ENCODE results near the gene TP53TG5.

Gene TP53TG5

DNA sequence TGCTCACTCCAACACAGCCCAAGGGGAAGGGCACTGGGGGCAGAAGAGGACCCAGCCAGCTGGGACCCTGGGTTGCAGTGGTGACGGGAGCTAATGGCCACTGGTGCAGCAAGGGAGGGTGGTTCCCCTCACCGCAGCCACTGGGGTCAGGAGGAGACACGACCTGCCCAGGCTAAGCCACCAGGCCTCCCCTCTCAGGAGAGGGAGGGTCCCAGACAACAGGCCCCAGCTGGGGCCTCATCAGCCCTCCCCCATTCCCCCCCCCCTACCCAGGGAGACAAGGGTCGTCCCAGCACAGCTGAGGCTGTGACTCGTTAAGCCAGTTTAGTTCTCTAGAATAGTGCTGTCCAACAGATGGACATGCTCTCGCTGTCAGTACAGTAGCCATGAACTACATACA lies 52.8 kb downstream of the TP53TG5 start:
- no peak for DNase-seq (ENCODE audit: low read depth in 2 of 2)

DNA sequence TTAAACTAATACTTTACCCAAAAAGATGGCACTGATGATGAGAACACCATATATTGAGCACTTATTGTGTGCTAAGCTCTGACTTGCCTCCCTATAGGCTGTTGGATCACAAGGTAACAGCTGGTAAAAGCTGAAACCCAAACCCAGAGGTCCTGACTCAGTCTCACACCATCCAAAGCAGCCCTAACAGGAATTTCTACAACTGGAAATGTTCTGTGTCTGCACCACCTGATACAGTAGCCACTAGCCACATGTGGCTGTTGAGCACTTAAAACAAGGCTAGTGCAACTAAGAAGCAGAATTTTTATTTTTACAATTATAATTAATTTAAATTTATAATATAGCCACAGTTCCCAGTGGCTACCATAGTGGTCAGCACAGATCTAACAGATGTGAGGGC lies 54.4 kb downstream of the TP53TG5 start:
- DNase-seq (ENCODE audit: low read depth in 2 of 2): no peak

GRCh38 chr20:45322952-45323383 lies 55.2 kb downstream of the TP53TG5 start:
- no peak for DNase-seq (ENCODE audit: low read depth in 2 of 2)
